Stimulated activated CD8-positive, alpha-beta memory T cell treated with anti-CD3 and anti-CD28 coated beads, Interleukin-12 subunit alpha, Interleukin-12 subunit beta, amount 100 ng/mL, for 4 hours (primary cell): Measurements from ENCODE around the gene TAAR9.

Experiments used
- DNase-seq: peaks from one replicate; pipeline ENCODE4 v3.0.0-alpha.2; 2020; ENCODE audit warnings: low read depth

TAAR9 gene

GRCh38 chr6:132537977-132538376, at the start of gene TAAR9:
TAAR9 (plus strand) TSS chr6:132538277; CDS start chr6:132538290, 13 bp downstream.
- no peak for DNase-seq

- no peak for DNase-seq
Measured at GRCh38 chr6:132489376-132489775, 48.7 kb upstream of the TAAR9 start.

- DNase-seq: no peak
Measured at GRCh38 chr6:132490024-132490423, 48.1 kb upstream of the TAAR9 start.

DNA sequence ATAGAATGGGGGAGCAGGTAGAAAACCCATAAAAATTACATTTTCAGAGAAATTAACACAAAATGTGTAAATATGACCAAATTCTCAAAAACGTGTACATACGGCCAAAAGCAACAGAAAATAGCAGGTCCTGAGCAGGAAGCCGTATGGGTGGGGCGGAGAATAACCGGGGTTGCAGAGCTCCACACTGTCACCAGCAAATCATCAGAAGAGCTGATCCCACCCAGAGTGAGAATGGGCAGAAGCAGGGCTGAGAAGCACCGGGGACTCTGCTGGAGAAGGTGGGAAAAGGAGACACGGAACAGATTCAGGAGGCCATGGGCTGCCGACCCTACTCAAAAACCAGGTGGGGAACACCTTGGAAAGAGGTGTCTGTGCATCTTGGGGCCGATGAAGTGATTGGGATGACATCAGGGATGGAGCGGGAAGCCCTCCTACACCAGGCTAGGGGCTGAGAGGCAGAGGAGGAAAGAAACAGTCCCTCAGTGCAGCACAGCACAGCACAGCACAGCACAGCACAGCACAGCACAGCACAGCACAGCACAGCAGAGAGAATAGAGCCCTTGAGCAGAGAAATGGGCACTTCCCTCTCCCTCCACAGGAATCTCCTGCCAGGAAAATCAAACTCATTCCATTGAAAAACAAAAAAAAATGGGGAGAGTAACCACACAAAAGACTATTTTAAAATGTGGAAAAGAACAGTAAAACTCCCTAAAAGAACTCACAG, 47.4 kb upstream of the TAAR9 start:
- no peak for DNase-seq

DNA sequence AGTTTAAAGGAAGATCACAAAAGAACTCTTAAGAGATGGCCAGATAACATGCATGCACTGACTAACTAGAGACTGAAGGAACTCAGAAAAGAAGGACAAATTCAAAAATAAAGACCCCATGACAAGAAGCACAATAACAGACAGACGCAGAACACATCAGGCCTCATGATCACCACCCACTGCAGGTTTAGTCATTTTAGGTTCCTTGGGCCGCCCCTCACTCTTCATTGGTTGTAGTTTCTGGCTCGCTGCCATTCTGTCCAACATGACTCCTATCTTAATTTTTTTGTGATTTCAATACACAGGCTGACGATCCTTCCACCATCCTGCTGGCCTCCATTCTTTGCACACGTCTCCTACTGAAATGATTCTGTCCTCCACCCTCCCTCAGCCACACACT, 46.8 kb upstream of the TAAR9 start:
- DNase-seq: no peak

- DNase-seq: no peak
Measured at GRCh38 chr6:132491881-132492280, 46.2 kb upstream of the TAAR9 start.

GRCh38 chr6:132494954-132495353, 43.1 kb upstream of the TAAR9 start:
- DNase-seq: no peak

- DNase-seq: no peak
Measured at GRCh38 chr6:132495604-132496079, 42.4 kb upstream of the TAAR9 start.

DNA sequence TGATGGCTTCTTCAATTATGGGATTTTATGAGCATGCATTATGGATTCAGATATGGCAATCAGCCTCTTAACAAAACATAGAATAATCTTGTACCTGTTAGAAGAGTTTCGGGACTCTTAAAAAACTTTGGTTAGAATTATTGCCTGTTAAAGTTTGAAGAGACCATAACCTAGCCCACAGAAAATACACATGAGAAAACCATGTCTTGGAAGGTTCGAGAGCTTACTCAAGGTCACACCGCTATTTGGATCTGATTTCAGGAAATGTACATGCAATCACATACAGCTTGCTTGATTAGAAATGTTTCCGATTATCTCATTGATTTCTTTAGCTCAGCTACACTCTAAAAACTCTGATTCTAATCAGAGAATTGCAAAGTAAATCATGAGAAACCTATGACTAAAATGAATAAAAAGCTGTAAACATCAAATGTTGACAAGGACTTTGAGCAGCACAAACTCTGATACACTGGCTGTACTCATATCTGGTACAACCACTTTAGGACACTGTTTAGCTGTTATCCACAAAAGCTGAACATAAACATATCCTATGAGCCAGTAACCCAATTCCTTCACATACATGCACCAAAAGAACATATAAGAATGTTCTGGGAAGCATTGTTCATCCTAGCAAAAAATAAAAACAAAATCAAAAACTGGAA, 41.4 kb upstream of the TAAR9 start:
- no peak for DNase-seq

DNA sequence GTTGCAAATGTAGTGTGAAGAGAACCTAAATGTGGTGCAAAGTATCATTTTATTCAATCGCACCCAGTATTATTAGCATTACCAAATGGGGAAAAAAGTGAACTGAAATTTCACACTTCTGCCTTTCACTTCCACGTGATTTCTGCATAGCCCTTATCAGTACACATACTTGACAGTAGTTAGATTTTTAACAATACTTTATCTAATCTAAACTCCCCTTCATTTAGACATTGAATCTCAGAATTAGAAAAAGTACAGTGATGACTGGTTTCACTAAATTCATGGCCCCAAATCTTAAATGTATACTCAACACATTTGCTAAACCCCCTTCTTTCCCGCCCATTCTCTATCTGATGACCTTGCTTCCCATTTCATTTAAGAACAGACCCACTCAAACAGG, 39.4 kb upstream of the TAAR9 start:
- DNase-seq: no peak

DNA sequence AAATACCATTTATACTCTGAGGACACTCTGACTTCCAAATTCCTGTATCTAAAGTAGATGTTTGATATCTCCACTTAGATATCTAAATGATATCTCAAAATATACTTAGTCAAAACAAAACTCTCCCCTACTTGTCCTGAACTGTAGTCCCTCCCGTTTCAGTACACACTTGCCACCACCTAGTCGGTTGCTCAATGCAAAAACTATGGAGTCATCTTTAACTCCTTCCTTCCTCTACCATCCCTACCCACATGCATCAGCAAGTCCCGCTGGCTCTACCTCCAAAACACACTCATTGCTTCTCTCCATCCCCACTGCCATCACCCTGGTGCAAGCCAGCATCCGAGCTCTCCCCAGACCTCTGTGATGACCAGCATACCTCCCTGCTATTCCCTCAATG, 38.3 kb upstream of the TAAR9 start:
- DNase-seq: no peak

DNA sequence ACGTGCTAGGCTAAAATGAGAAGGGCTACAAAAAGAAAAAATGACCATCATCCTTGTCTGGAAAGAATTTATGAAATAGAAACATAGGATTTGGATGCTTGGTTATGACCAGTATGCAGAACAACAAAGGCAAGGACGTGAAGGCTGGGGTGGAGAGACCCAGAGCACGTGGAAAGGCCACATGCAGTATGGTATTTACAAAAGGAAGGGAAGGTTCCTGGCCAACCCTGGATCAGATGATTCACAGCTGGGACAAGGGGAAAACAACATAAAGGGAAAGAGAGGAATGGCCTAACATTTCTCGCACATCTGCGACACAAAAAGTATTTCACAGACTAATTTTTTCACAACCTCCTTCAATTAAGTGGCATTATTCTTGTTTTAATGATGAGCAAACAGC, 33.3 kb upstream of the TAAR9 start:
- no peak for DNase-seq

DNA sequence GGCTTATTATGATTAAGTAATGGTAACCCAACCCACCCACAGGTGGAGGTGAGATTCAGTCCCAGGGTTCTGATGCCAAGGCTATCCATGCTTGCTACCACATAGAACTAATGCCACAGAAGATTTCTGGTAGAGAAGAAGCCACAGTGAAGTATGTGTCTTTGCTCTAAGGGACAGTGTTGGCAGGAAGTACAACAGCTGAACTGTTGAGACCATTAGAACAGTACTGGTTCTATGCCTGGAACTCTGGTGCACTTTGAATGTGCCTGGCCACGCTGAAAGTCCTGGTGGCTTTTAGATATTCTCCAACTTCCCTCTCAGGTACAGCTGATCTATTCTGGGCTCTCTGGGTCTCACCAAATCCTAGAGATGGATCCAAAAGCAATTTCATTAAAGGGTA, 32.9 kb upstream of the TAAR9 start:
- no peak for DNase-seq

DNA sequence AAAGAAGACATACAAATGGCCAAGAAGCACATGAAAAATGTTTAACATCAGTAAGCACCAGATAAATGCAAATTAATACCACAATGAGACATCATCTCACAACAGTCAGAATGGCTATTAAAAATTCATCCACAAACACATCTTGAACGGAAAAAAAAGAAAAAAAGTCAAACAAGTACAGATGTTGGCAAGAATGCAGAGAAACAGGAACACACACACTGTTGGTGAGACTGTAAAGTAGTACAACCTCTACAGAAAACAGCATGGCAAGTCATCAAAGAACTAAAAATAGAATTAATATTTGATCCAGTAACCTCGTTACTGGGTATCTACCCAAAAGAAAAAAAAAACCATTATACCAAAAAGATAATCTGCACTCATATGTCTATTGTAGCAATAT, 31.6 kb upstream of the TAAR9 start:
- DNase-seq: no peak

GRCh38 chr6:132506869-132507808, 30.9 kb upstream of the TAAR9 start:
- no peak for DNase-seq

DNA sequence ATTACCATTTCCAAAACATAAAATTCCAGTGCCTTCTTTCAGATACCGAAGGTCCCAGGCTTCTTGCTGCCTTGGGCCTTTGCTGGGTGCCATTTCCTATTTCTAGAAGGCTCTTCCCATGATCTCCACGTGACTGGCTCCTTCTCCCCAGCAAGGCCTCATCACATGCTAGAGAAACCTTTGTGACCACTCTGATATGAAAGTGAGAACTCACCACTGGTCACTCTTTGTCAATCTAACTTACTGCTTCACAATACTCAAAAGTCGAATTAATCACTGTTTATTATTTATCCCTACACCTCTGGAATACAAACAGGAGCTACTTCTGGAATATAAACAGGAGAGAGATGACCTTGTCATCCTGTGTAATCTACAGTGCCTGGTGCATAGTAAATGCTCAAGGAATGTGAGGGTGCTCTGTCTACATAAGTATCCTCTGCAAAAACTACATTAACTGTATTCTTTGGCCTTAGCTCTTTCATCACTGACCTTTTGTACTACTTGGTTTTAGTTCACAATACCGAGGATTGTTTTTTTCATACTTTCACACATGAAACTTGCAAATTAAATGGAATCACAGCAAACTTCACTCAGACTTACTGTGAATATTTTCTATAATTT, 26.8 kb upstream of the TAAR9 start:
- no peak for DNase-seq

DNA sequence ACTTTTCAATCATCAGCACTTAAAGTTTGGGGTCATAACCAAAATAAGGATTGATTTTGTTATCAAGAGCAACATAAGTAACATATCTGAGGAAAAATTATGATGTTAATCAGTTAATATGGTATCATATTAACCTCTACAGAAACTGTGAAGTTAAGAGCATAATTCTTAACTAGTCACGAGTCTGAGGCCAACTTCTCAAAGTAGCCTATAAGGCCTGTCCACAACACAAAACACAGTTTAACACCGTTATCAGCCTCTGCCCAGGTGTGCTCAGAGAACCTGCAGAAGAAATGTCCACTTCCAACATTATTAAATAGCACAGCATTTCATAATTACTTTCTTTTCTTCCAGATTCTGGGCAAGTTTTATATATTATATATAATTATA, 26.3 kb upstream of the TAAR9 start:
- DNase-seq: no peak

DNA sequence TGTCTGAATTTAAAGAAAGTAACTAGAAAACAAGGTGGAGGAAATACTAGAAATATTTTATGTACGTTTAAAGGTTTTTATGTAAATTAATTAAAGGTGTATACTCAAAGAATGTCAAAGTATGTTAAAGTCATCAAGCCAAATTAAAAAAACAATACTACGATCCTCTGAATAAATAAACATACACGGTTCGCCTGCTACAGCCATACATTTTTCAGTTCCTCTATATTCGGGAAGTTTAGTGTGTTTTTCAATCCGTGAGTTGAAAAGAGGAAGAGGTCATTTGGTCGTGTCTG, 25.8 kb upstream of the TAAR9 start:
- DNase-seq: no peak

DNA sequence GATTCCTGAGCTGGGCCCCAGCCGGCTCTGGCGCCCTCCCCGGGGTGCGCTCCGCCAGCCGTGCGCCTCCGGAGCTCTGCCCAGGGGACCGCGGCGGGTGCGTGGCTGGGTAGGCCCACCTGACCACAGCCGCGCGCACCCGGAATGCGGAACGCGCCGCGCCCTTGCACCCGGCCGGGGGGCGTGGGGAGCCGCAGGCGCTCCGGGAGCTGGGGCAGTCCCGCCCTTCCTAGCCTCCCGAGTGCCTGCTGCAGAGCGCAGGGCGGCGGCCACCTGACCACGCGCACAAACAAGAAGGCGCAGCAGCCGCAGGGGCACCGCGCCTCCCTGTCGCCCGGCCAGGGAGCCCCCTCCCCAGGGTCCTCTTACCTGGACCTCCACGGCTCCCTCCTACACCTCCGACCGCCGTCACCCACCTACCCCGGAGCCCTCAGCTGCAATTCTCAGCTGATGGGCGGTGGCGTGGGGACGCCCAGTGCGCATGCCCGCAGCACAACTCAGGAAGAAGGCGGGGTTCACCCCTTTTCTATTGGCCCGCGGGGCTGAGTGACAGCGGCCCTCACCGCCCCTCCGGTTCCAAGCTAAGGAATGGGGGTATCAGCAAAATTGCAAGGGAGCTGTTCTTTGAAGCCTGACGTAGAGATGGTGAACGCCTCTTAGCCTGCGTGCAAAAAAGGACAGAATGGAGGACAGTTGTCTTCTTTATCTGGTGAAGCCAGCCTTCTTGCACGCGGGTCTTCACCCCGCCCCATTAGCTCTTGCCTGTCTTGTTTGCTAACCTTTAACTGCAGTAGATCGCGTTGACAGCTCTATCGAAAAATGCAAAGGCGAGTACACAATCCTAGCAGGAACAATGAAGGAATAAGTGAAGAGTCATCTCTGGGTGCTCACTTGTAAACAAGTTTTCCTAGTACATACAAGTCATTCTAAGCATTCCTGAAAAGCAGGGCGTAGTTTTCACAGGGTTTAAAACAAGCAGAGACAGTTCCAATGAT, 25.1 kb upstream of the TAAR9 start, which contains the start of gene STX7:
TSS of gene STX7 (minus strand) at position 479 of the 995 bp plus-strand sequence. CDS start 9,586 bp downstream, outside the sequence.
- DNase-seq: peak; percentile 78

GRCh38 chr6:132513831-132514545, 24.1 kb upstream of the TAAR9 start:
- DNase-seq: no peak
